PC-3 (cell line): ENCODE results near the gene VSTM2L. TPM values are rescaled to one million over a fixed set of nuclear protein-coding genes. Genes with fewer than 3 reads are reported as not detected.
A peak's percentile ranks its signal among the peaks of the same experiment; 100 is the strongest.

Source experiments
- ATAC-seq: fragments of 200-7000 bp; cut with Tn5 transposase; 2 replicates; pipeline ENCODE4 v1.9.1; 2020; ENCODE audit warnings: mild to moderate bottlenecking, moderate library complexity
- BruUV-seq: library from RNA; stranded (reverse); fragments of 400-500 nt; replicated peaks from 2 replicates; lab custom pipeline; 2021; lab: Mats Ljungman, UMichigan
- CTCF ChIA-PET: fragments of 300-600 bp; sonication (Branson Sonifier 250); formaldehyde crosslinking; loops from one replicate; lab custom pipeline; 2022; ENCODE audit warnings: antibody characterized with exemption; lab: Charles Lee
- POLR2A ChIA-PET: fragments of 300-600 bp; sonication (Branson Sonifier 250); formaldehyde crosslinking; loops from one replicate; lab custom pipeline; 2022; ENCODE audit warnings: antibody characterized with exemption; ENCODE audit not compliant: unreplicated experiment; lab: Charles Lee
- DNase-seq: peaks from one replicate; pipeline ENCODE4 v3.0.0-alpha.2; 2015
- H2AFZ ChIP-seq: fragments of 300-600 bp; sonication (generic); 2 replicates; pipeline ENCODE4 v1.6.0; 2016; ENCODE audit warnings: antibody characterized with exemption, low read length
- H3F3A ChIP-seq: fragments of 300-600 bp; sonication (generic); one replicate; pipeline ENCODE4 v1.6.0; 2017; ENCODE audit warnings: antibody characterized with exemption, low read length, control low read depth, mild to moderate bottlenecking; ENCODE audit not compliant: unreplicated experiment
- H3K27ac ChIP-seq: fragments of 300-600 bp; sonication (generic); 2 replicates; pipeline ENCODE4 v1.5.1; 2016; ENCODE audit warnings: mild to moderate bottlenecking, low read length
- H3K27me3 ChIP-seq: fragments of 300-600 bp; sonication (generic); 2 replicates; pipeline ENCODE4 v1.6.1; 2016; ENCODE audit warnings: low read length, mixed read lengths
- H3K36me3 ChIP-seq: fragments of 300-600 bp; sonication (generic); 2 replicates; pipeline ENCODE4 v1.6.1; 2016; ENCODE audit warnings: low read depth, mixed run types, low read length, mixed read lengths
- H3K4me1 ChIP-seq: fragments of 300-600 bp; sonication (generic); 2 replicates; pipeline ENCODE4 v1.5.1; 2016; ENCODE audit warnings: low read length; ENCODE audit not compliant: insufficient read depth
- H3K4me2 ChIP-seq: fragments of 300-600 bp; sonication (generic); 2 replicates; pipeline ENCODE4 v1.6.0; 2016; ENCODE audit warnings: low read length
- H3K4me3 ChIP-seq: fragments of 300-600 bp; sonication (generic); 2 replicates; pipeline ENCODE4 v1.5.1; 2016; ENCODE audit warnings: mild to moderate bottlenecking, low read length, mixed read lengths
- H3K79me2 ChIP-seq: fragments of 300-600 bp; sonication (generic); 2 replicates; pipeline ENCODE4 v1.6.1; 2017; ENCODE audit warnings: low read length, mixed read lengths
- H3K9ac ChIP-seq: fragments of 300-600 bp; sonication (generic); 2 replicates; pipeline ENCODE4 v1.6.0; 2016; ENCODE audit warnings: mild to moderate bottlenecking, low read length
- H3K9me2 ChIP-seq: fragments of 300-600 bp; sonication (generic); replicated peaks from 2 replicates; pipeline ENCODE4 v1.6.1; 2016; ENCODE audit warnings: mixed run types, low read length, mixed read lengths
- H3K9me3 ChIP-seq: fragments of 300-600 bp; sonication (generic); 2 replicates; pipeline ENCODE4 v1.6.1; 2016; ENCODE audit warnings: low read length, mixed read lengths
- H4K20me1 ChIP-seq: fragments of 300-600 bp; sonication (generic); 2 replicates; pipeline ENCODE4 v1.6.1; 2016; ENCODE audit warnings: low read length, mixed read lengths
- EZH2 ChIP-seq: fragments of 300-600 bp; sonication (generic); IDR thresholded peaks from one replicate; pipeline ENCODE4 v1.6.1; 2017; ENCODE audit warnings: antibody characterized with exemption, mild to moderate bottlenecking, low read length; ENCODE audit not compliant: unreplicated experiment
- EZH2phosphoT487 ChIP-seq: fragments of 300-600 bp; sonication (generic); IDR thresholded peaks from 2 replicates; pipeline ENCODE4 v1.6.1; 2018; ENCODE audit warnings: mild to moderate bottlenecking, antibody characterized with exemption, low read length, borderline replicate concordance
- intact Hi-C: fragments of 100-400 bp; cut with micrococcal nuclease; formaldehyde crosslinking; loops from 2 replicates; pipeline ENCODE4 v1.9.0; 2023
- total RNA-seq: library from RNA; depleted of rRNA; stranded (reverse); fragments of >200 nt; gene quantifications from 2 replicates; pipeline ENCODE4 v1.2.3, GENCODE V29; 2014
- TF ChIP-seq, protein P1 (sequence below): fragments of 300-600 bp; sonication (generic); conservative IDR thresholded peaks from 2 replicates; pipeline ENCODE4 v1.5.1; 2017; ENCODE audit warnings: antibody characterized with exemption, low read depth, mild to moderate bottlenecking, low read length

Gene VSTM2L
- total RNA-seq, 1 experiment from 2014 or later, result 45.8 TPM

DNA sequence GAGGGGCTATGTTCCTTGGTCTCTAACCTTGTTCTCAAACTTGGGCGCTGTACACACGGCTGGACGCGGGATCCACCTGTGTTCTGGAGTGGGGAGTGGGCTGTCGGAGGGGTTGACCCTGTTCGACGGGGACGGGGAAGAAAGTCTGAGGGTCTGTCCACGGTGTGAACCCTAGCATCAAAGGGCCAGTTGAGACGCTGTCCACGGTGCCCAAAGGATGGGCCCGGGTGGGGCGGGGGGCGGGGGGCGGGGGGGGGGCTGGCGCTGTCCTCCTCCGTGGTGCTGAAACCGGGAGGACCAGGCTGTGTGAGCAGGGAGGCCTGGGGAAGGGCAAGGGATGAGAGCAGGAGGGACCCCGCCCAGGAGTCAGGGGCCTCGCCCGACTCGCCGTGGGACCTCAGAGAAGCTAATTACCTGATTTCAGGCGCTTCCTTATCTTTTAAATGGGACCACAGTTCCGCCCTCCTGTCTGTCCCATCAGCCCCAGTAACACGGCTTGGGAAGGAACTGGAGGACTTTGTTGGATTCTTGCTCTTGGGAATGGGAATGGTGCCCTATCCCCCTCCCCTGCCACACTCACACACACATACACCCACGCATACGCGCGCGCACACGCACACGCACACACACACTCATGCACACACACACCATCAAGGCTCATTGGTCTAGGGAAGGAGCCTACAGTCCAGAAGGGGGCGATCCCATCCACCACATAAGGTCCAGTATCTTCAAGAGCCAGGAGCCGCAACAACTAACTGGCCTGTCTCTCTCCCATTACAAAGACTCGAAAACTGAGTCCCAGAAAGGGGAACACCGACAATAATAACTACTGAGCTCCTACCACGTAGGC is 1.0 kb upstream of the VSTM2L start:
- DNase-seq (peak; percentile 74), ATAC-seq (peak; percentile 70)
- ChIA-PET CTCF (interaction anchor here (1.1 kb wide), 1 partner anchor 91 kb away, joined by 4 read pairs; no protein-coding TSS in a partner anchor), POLR2A (no interaction called here)
- TF ChIP-seq EZH2 (no peak), EZH2phosphoT487 (no peak)
- TF ChIP-seq, protein P1, sequence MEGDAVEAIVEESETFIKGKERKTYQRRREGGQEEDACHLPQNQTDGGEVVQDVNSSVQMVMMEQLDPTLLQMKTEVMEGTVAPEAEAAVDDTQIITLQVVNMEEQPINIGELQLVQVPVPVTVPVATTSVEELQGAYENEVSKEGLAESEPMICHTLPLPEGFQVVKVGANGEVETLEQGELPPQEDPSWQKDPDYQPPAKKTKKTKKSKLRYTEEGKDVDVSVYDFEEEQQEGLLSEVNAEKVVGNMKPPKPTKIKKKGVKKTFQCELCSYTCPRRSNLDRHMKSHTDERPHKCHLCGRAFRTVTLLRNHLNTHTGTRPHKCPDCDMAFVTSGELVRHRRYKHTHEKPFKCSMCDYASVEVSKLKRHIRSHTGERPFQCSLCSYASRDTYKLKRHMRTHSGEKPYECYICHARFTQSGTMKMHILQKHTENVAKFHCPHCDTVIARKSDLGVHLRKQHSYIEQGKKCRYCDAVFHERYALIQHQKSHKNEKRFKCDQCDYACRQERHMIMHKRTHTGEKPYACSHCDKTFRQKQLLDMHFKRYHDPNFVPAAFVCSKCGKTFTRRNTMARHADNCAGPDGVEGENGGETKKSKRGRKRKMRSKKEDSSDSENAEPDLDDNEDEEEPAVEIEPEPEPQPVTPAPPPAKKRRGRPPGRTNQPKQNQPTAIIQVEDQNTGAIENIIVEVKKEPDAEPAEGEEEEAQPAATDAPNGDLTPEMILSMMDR, result peak; percentile 83
- Histone ChIP-seq H3K79me2 (peaks cover 28% of the 10 kb centered on the region), H3F3A (no peaks in the 10 kb centered on the region), H3K9ac (0 out of 2 replicates have a peak overlapping the region, but pooled peaks have one; percentile 23), H3K36me3 (no peaks in the 10 kb centered on the region), H3K9me2 (no peaks in the 10 kb centered on the region), H3K4me1 (peaks cover 6% of the 10 kb centered on the region), H3K9me3 (no peaks in the 10 kb centered on the region), H3K4me2 (peak overlapping the region; percentile 86), H2AFZ (peak overlapping the region; percentile 86), H3K27ac (no peak overlapping the region), H3K27me3 (no peaks in the 10 kb centered on the region), H3K4me3 (peak overlapping the region; percentile 69), H4K20me1 (no peaks in the 10 kb centered on the region)
- intact Hi-C loops, result loop anchor here (1.0 to 5.0 kb wide), 5 partner anchors 55 to 315 kb away; partner anchors contain the start of gene TGM2
- no TSS peak for BruUV-seq

DNA sequence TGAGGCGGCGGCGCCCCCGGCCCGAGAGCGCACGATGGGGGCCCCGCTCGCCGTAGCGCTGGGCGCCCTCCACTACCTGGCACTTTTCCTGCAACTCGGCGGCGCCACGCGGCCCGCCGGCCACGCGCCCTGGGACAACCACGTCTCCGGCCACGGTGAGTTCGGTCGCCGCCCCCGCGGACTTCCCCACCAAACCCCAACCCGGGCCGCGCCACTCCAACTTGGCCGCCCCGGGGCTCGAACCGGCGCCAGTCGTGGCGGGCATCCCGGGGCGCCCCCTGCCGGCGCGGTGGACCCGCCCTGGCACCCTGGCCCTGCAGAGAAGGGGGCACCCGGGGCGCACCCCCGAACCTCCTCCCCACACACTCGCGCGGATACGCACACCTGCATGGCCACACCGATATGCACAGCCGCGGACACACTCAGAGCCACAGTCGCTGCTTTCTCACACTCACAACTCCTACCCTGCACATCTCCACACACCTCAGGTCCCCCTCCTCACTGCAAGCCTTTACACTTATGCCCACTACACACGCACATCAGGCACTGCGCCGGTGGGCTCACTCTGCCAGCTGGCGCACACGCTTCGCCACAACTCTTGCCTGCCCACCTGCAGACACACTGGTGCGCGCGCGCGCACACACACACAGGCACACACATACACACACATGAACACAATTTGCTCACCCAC is 535 bp downstream of the VSTM2L start:
- Histone ChIP-seq H3K9me3 (no peaks in the 10 kb centered on the region), H3K79me2 (peaks cover 28% of the 10 kb centered on the region), H2AFZ (peak overlapping the region; percentile 82), H3K27me3 (no peaks in the 10 kb centered on the region), H3K27ac (no peak overlapping the region), H3K4me2 (peak overlapping the region; percentile 86), H3K36me3 (no peaks in the 10 kb centered on the region), H3K4me3 (peak overlapping the region; percentile 69), H3F3A (no peaks in the 10 kb centered on the region), H4K20me1 (no peaks in the 10 kb centered on the region), H3K9ac (peak overlapping the region; percentile 69), H3K4me1 (peaks cover 20% of the 10 kb centered on the region), H3K9me2 (no peaks in the 10 kb centered on the region)
- DNase-seq (no peak), ATAC-seq (peak; percentile 3)
- TF ChIP-seq, protein P1, result peak; percentile 70
- no peak for TF ChIP-seq EZH2
- CTCF ChIA-PET, result interaction anchor here (0.8 kb wide), 1 partner anchor 89 kb away, joined by 9 read pairs; no protein-coding TSS in a partner anchor
- intact Hi-C loops, result loop anchor here (2.0 to 5.0 kb wide), 3 partner anchors 54 to 261 kb away; partner anchors contain the start of gene TGM2
- POLR2A ChIA-PET, result no interaction called here
- BruUV-seq, result no TSS peak
